A673 (cell line): ENCODE results near the gene RSPH9.

Experiments
- CTCF ChIP-seq: fragments of 300-800, 200-600 bp; sonication (generic); conservative IDR thresholded peaks from 2 replicates; pipeline ENCODE4 v1.5.1; 2017; ENCODE audit warnings: low read depth, mild to moderate bottlenecking, antibody characterized with exemption, low read length, moderate library complexity, mixed read lengths
- EZH2 ChIP-seq: fragments of 200-600 bp; sonication (generic); IDR thresholded peaks from 2 replicates; pipeline ENCODE4 v1.6.1; 2017; ENCODE audit warnings: borderline replicate concordance, low read depth, mild to moderate bottlenecking, mixed read lengths, antibody characterized with exemption, low read length; ENCODE audit not compliant: poor library complexity, severe bottlenecking

GRCh38 chr6:43697421-43697820 is 52.6 kb downstream of the RSPH9 start:
- TF ChIP-seq CTCF = no peak
- TF ChIP-seq EZH2 = no peak
